Stimulated activated CD8-positive, alpha-beta memory T cell treated with anti-CD3 and anti-CD28 coated beads, Interleukin-15, amount 100 ng/mL, for 48 hours (primary cell): Measurements from ENCODE around the gene CA10.

Source experiments
- DNase-seq, 2 donors: peaks; one replicate each; pipeline ENCODE4 v3.0.0-alpha.2; 2020; ENCODE audit warnings: low read depth in 2 of 2

The CA10 gene

GRCh38 chr17:52158450-52159042 lies at the start of gene CA10:
Gene CA10, minus strand, starts transcription at chr17:52158714.
- DNase-seq: no peak

- no peak for DNase-seq
These were observed 49.3 kb upstream of the CA10 start for GRCh38 chr17:52207796-52208195.

- no peak for DNase-seq
These were observed 44.1 kb upstream of the CA10 start for GRCh38 chr17:52202520-52203080.

- DNase-seq: no peak
These were observed 43.4 kb upstream of the CA10 start for GRCh38 chr17:52201767-52202519.

GRCh38 chr17:52191491-52191890 lies 33.0 kb upstream of the CA10 start:
- DNase-seq: no peak

GRCh38 chr17:52181782-52182181 lies 23.3 kb upstream of the CA10 start:
- DNase-seq: no peak

- DNase-seq: no peak
These were observed 19.5 kb upstream of the CA10 start for GRCh38 chr17:52178012-52178411.

- no peak for DNase-seq
These were observed 12.6 kb upstream of the CA10 start for GRCh38 chr17:52170963-52171572.

GRCh38 chr17:52160136-52160567 lies 1.6 kb upstream of the CA10 start:
- DNase-seq: no peak

- DNase-seq: no peak
These were observed 977 bp upstream of the CA10 start for GRCh38 chr17:52159246-52160135.

- DNase-seq: no peak
These were observed 688 bp downstream of the CA10 start for GRCh38 chr17:52157603-52158449.

- no peak for DNase-seq
These were observed 1.6 kb downstream of the CA10 start for GRCh38 chr17:52156576-52157570.

GRCh38 chr17:52155301-52155700 lies 3.2 kb downstream of the CA10 start:
- DNase-seq: no peak

GRCh38 chr17:52154466-52154865 lies 4.0 kb downstream of the CA10 start:
- no peak for DNase-seq

GRCh38 chr17:52150935-52151334 lies 7.6 kb downstream of the CA10 start:
- no peak for DNase-seq

GRCh38 chr17:52149626-52150025 lies 8.9 kb downstream of the CA10 start:
- DNase-seq: no peak

GRCh38 chr17:52148969-52149351 lies 9.6 kb downstream of the CA10 start:
- DNase-seq: no peak

- DNase-seq: no peak
These were observed 10.1 kb downstream of the CA10 start for GRCh38 chr17:52148288-52148968.

GRCh38 chr17:52147872-52148271 lies 10.6 kb downstream of the CA10 start:
- DNase-seq: no peak
